Stimulated activated CD8-positive, alpha-beta memory T cell treated with anti-CD3 and anti-CD28 coated beads, Interleukin-15, amount 100 ng/mL, for 1 hour (primary cell): ENCODE results near the gene BTF3L4.
"Not testable (repeated sequence)": the region's sequence is repeated elsewhere in the genome, so short reads cannot be mapped to it uniquely, and the experiment has no call there.

Experiments
- DNase-seq: peaks from one replicate; pipeline ENCODE4 v3.0.0-alpha.2; 2020; ENCODE audit warnings: low read depth

BTF3L4 gene

DNA sequence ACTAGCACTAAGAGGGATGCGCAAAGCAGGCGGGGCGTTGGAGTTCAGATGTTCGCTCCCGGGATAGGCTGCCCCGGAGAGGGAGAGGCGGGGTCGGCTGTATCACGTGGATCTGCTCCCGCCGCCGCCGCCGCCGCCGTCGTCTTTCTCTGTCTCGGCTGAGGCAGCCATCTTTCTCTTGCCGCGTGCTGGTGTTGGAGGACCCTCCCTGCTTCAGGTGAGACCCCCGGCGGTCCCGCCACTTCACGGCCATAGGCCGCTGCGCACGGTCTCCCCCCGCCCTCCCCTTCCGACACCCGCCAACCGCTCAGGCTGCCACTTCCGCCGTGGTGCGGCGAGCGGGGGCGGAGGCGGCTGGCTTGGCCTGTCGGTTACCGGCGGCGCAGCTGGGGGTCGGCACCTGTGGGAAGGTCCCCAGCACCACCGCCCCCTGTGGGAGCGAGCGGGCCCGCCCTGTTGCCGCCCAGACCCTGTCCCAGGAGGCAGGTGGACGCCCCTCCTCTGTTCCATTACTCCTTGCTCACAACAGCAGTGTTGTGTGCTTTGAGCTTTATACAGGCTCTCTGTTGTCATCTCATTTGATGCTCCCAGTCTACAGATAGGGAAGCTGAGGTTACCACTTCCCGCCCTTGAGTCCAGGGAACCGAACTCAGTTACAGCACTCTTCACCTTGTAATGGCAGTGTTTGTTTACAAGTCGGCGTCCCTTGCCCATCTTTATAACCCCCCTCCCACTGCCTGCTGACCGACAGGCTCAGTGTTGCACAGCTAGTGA lies at the start of gene BTF3L4:
Gene BTF3L4 (plus strand): TSS at position 133 of the 774 bp plus-strand sequence. CDS start 3,553 bp downstream, outside the sequence.
- DNase-seq: peak; percentile 83

- DNase-seq: no peak
Observed at GRCh38 chr1:52007215-52008002, 48.7 kb upstream of the BTF3L4 start.

DNA sequence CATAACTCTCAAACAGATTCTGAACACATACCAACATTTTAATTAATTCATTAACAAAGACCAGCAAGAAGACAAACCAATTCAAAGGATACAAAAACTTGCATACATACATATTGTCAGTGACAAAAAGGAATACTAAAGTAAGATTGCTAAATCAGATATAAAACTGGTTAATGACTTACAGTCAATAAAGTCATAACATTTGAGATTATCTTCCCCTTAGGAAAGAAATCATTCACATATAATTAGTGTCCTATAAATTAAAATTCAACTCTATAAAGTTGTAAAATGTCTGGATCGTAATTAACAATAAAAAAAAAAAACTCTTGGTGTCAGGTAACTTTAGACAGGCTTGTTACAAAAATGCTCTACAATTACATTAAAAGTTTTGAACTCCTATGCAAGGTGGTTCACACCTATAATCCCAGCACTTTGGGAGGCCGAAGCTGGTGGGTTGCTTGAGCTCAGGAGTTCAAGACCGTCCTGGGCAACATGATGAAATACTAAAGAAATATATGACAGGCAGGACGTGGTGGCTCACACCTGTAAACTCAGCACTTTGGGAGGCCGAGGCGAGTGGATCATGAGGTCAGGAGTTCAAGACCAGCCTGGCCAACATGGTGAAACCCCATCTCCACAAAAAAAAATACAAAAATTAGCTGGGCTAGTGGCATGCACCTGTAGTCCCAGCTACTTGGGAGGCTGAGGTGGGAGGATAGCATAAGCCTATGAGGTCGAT lies 47.9 kb upstream of the BTF3L4 start:
- DNase-seq: no peak

DNA sequence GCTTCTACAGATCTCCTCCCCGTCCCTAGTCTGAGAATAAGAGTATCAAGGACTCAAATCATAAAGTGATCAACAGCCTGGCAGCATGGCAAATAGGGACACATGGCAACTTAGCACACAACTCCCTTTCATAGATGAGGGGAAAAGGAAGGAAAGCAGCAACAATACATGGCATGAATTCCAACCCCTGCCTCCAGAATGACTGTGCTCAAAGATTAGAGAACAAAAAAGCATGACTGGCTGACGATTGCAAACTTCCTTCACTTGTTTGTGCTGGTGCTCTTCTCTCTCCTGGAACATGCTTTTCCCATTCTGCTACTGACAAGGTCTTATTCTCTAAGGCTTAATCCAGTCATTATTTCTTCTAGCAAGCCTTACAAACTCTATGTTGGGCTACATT lies 34.0 kb upstream of the BTF3L4 start:
- no peak for DNase-seq

DNA sequence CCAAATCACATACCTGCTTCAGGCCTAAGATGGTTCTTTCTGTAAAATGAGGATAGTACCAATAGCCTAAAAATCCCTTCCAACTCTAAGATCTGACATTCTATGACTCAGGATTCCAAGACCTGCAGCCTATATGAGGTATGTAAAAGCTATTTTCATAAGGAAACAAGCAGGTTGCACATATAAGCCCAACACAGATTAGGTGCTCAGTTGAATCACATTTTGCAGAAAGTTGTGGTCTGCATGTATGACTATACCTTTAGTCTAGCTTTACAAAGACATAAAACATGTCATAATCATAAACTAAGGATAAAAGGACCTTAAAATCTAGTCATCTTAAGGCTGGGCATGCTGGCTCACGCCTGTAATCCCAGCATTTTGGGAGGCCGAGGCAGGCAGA lies 29.8 kb upstream of the BTF3L4 start:
- no peak for DNase-seq

DNA sequence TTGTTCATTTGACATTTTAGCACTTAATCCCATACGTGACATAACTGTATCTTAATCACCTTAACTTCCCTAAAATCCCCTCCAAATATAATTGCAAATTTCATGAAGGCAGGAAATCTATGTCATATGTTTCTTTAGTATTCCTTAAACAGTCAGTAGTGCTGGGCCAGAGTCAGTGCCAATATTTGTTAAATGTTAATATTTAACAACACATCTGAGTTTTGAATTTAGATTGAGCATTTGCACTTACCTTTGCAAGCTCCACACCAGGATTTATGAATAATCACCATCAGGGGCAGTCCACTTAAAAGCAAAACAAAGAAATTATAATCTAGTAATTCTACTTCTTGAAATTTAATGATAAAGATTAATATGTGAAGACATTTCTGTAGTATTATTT lies 27.8 kb upstream of the BTF3L4 start:
- no peak for DNase-seq

DNA sequence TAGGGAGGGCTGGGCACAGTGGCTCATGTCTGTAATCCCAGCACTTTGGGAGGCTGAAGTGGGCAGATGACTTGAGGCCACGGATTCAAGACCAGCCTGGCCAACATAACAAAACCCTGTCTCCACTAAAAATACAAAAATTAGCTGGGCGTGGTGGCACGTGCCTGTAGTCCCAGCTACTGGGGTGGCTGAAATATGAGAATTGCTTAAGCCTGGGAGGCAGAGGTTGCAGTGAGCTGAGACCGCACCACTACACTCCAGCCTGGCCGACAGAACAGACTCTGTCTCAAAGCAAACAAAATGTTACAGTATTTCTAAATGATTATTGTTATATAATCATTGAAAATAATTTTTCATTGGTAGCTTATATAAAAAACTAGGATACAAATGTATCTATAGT lies 27.3 kb upstream of the BTF3L4 start:
- not testable (repeated sequence) for DNase-seq

DNA sequence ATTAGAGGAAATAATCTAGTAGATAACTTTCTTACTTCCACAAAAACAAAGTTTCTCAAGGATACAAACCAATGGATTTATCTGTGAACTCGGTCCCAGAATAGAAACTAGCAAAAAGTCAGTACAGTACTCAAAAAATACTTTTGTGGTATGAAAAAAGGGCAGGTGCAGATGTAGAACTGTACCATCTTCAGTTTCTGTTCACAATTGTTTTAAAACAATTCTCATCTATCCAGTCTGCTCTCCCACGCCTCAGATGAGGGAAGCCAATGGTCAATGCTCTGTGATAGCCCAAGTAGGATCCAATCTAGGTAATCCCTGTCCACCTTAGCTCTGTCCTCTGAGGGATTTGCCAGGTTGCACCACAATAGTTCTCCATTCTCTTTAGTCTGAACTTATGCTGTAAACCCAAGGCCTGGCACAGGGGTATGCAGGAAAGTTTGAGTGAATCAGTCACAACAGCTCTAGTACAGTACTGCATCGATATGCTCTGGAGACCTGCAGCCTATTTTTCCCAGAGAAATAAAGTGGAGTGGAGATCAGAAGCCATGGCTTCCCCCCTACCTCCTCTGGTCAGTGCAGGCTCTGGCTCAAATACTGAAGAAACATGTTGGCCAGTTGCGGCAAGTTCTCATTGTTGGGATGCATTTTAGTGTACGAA lies 23.8 kb upstream of the BTF3L4 start:
- no peak for DNase-seq

DNA sequence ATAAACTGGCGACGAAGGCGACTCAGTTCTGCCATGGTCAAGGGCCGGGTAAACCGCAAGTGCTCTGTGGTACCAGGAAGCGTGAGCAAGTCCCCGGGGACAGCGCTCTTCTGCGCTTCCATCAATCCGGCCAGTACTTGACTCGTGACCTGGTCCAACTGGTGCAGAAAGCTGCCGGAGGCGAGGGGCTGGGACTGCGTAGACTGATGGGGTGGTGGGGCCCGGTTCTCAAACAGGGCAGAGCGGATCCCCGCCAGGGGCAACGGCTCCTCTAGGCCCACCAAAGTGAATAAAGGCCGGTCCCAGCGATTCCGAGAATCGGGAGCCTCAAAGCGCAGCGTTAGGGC lies 23.3 kb upstream of the BTF3L4 start:
- DNase-seq: no peak

DNA sequence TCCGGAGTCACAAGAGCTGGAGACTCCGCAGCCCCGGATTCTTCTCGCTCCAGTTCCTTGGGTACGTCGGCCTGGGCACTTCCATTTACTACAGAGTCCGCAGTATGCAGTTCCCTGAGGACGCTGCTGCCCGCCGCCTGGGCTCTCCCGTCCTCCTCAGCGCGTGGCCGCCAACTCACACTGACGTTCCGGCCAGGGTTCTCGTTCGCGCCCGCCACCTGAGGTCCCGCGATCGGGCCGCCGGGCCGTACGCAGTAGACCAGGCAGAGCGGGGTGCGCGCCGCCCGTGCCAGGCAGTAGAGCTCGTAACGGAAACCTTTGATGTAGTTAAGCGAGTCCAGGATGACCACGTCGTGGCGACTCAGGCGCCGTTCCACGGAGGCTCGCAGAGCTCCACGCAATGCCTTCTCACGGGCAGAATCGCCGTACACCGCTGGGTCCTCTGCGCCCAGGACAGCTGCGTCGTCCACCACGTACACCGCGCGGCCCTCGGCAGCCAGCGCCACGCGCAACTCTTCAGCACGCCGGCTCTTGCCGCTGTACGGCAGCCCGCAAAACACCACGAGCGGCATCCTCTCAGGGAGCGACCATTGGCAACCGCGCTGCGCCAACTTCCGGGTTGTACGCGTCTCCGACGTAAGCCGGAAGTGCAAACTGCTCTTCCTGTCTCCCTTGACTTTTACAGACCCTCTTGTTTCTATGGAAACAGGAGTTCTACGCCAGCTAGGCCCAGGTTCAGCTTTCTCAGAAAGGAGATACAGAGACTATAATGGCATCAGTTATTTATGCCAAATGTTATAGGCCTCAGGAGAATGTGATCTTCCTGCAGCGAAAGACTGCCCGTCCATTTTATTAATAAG lies 22.7 kb upstream of the BTF3L4 start, which contains the start of gene KTI12:
Gene KTI12 (minus strand): TSS at position 621 of the 860 bp plus-strand sequence. CDS start 49 bp downstream, at position 572.
- DNase-seq: peak; percentile 71

DNA sequence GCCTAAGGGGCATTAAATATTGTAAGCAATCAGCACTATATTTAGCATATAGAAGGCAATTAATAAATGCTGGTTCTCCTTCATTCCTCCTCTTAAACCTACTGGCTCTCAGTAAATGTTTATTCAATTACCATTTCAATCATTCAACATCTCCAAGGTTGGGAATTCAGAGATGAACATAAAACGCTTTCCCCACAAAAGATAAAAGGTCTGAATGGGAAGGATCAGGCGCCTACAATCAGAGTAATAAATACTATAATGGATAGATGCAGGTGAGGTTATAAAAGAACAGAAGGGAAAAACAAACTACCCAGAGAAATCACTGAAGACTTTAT lies 22.1 kb upstream of the BTF3L4 start:
- DNase-seq: no peak

DNA sequence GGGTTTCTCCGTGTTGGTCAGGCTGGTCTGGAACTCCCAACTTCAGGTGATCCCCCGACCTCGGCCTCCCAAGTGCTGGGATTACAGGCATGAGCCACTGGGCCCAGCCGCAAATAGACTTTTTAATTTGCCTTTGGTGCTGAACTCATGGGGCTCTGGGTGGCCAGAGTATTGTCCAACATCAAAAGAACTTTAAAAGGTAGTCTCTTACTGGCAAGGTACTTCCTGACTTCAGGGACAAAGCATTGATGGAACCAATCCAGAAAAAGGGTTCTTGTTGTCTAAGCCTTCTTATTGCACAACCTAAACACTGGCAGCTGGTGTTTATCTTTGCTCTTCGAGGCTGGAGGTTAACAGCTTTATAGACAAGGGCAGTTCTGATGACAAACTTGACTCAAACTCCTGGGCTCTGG lies 18.7 kb upstream of the BTF3L4 start:
- DNase-seq: no peak

DNA sequence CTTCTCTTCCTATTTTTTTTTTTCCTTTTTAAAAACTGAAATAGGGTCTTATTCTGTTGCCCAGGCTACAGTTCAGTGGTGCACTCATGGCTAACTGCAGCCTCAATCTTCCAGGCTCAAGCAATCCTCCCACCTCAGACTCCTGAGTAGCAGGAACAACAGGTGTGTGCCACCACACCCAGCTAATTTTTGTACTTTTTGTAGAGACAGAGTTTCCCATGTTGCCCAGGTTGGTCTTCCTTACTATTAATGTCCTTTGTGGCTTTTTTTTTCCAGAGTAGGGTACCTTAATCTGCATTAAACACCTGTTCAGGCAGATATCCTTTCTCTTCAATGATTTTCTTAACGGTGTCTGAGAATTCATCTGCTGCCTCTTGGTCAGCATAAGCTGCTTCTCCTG lies 18.2 kb upstream of the BTF3L4 start:
- DNase-seq: no peak

GRCh38 chr1:52041551-52042185 lies 14.4 kb upstream of the BTF3L4 start:
- DNase-seq: no peak

GRCh38 chr1:52045236-52045635 lies 10.9 kb upstream of the BTF3L4 start:
- DNase-seq: no peak

DNA sequence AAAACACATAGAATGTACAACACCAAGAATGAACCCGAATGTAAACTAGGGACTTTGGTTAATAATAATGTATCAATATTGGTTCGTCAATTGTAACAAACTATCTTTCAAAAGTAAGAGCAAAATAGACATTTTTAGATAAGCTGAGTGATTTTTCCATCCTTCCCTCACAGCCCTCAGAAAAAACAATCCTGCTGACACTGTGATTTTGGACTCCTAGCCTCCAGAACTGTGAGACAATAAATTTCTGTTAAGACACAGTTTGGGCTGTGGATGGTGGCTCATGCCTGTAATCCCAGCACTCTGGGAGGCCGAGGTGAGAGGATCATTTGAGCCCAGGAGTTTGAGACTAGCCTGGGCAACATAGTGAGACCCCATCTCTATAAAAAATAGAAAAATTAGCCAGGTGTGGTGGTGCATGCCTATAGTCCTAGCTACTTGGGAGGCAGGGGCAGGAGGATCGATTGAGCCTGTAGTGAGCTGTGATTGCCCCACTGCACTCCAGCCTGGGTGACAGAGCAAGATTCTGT lies 10.4 kb upstream of the BTF3L4 start:
- DNase-seq: not testable (repeated sequence)

- not testable (repeated sequence) for DNase-seq
Observed at GRCh38 chr1:52049337-52049736, 6.8 kb upstream of the BTF3L4 start.

- no peak for DNase-seq
Observed at GRCh38 chr1:52053862-52054261, 2.2 kb upstream of the BTF3L4 start.

- no peak for DNase-seq
Observed at GRCh38 chr1:52054496-52055065, 1.5 kb upstream of the BTF3L4 start.
